Lower leg skin (tissue), 4 donors: Measurements from ENCODE around the gene HMCES. TPM values are rescaled to one million over a fixed set of nuclear protein-coding genes. Genes with fewer than 3 reads are reported as not detected.
A peak's percentile ranks its signal among the peaks of the same experiment; 100 is the strongest.

ENCODE experiments used
- DNase-seq, 2 donors: peaks; one replicate each; pipeline ENCODE4 v3.0.0-alpha.2; 2019; ENCODE audit warnings: low spot score in 2 of 2
- H3K4me3 ChIP-seq: fragments of 200-600 bp; sonication (generic); 2 replicates; pipeline ENCODE4 v1.5.1; 2017; ENCODE audit warnings: mild to moderate bottlenecking, low read depth; ENCODE audit not compliant: poor library complexity, severe bottlenecking
- POLR2A ChIP-seq, 2 donors: fragments of 450-650 bp; IDR thresholded peaks; one replicate each; pipeline ENCODE4 v1.6.1; 2016 to 2017; ENCODE audit warnings: antibody characterized with exemption in 2 of 2, mild to moderate bottlenecking in 1 of 2, moderate library complexity in 1 of 2
- WGBS, 2 donors: methylation state at CpG; one replicate each; pipeline ENCODE4 v1.1.5; 2018; 5-methylcytosine and 5-hydroxymethylcytosine counted together
- intact Hi-C: fragments of 100-400 bp; cut with DNase I; formaldehyde crosslinking; loops from one replicate; pipeline ENCODE4 v1.15.0; 2023; ENCODE audit warnings: low total_unique reads
- total RNA-seq, 4 donors: library from RNA; depleted of rRNA; stranded (reverse); fragments of >200 nt; gene quantifications; one replicate each; pipeline ENCODE4 v1.1.0, GENCODE V29; 2016
- TF ChIP-seq, protein P1 (sequence below), 3 donors: fragments of 450-650 bp; IDR thresholded peaks; one replicate each; pipeline ENCODE4 v1.5.1; 2016; ENCODE audit warnings: antibody characterized with exemption in 3 of 3, mild to moderate bottlenecking in 3 of 3, moderate library complexity in 2 of 3

HMCES gene, protein sequence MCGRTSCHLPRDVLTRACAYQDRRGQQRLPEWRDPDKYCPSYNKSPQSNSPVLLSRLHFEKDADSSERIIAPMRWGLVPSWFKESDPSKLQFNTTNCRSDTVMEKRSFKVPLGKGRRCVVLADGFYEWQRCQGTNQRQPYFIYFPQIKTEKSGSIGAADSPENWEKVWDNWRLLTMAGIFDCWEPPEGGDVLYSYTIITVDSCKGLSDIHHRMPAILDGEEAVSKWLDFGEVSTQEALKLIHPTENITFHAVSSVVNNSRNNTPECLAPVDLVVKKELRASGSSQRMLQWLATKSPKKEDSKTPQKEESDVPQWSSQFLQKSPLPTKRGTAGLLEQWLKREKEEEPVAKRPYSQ
- total RNA-seq = 10 to 100 TPM; 25.2 to 34.9 (median 34.4) TPM

DNA sequence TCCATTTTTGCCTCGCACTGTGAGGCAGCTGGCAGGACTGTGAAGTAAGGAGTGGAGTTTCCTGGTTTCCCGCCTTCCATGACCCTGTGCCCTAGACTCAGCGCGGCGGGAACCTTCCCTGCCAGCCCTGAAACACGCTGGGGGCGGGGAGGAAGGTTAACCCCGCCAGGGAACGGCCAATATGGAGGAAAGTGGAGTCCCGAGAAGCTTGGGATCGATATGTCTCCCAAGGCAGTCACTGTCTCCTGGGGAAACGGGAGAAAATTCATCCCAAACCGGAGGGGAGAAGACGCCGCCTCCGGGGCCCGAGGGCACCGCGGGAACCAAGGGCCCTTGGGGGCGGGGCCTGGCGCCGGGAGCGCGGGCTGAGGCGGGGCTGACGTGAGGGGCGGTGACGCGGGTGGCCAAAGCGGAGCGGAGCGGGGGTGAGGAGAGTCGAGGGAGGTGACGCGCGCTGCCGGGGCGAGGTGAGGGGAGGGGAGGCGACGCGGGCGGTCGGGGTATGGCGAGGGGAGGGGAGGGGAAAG lies at the start of gene HMCES:
HMCES (plus strand) TSS at position 432 of the 527 bp plus-strand sequence. CDS start 863 bp downstream, outside the sequence.
- intact Hi-C loops = no loop called here
- peak; percentile 87 to 98 for DNase-seq
- no peak for TF ChIP-seq POLR2A (IDR thresholded peaks at IDR 0.05)
- TF ChIP-seq, protein P1, sequence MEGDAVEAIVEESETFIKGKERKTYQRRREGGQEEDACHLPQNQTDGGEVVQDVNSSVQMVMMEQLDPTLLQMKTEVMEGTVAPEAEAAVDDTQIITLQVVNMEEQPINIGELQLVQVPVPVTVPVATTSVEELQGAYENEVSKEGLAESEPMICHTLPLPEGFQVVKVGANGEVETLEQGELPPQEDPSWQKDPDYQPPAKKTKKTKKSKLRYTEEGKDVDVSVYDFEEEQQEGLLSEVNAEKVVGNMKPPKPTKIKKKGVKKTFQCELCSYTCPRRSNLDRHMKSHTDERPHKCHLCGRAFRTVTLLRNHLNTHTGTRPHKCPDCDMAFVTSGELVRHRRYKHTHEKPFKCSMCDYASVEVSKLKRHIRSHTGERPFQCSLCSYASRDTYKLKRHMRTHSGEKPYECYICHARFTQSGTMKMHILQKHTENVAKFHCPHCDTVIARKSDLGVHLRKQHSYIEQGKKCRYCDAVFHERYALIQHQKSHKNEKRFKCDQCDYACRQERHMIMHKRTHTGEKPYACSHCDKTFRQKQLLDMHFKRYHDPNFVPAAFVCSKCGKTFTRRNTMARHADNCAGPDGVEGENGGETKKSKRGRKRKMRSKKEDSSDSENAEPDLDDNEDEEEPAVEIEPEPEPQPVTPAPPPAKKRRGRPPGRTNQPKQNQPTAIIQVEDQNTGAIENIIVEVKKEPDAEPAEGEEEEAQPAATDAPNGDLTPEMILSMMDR (IDR thresholded peaks at IDR 0.05) = no peak
- H3K4me3 ChIP-seq = peak within 1 kb of the TSS; percentile 85
- WGBS, 2 donors = 1% methylated on average over 36 to 44 of the region's 44 CpGs

DNA sequence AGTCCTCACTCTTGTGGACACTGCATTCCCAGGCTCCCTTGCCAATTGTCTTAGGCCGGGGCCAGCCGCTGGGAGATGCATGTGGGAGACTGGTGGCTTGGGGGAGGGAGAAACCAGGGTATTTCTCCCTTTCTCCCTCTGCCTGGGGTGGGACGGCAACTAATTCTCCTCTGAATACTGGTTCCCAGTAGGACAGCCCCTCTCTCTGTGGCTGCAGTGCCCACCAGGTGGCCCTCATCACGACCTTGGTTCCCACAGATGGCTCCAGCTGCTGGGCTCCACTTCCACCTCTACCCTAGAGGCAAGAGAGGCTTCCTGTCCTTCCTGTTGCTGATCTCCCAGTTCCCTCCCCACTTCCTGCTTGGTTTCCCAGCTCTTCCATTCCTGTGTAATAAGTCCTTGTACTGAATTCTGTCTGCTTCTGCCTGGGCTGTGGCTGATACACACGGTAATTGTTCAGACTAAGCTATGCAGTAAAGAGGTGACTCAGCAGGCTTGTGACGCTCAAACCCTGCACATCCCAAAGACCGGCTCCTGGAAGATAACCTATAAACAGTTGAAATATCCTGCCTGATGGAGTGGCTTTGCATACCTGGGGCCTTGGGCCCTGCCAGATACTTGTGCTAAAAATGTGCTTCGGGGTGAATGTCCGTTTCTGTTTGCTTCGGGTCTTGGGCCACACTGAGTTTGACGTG lies 49.6 kb upstream of the HMCES start:
- WGBS, 2 donors = 59 to 71% methylated on average over 11 of the region's 11 CpGs
- DNase-seq = no peak
- intact Hi-C loops = no loop called here
- H3K4me3 ChIP-seq = no peak overlapping the region
- TF ChIP-seq, protein P1 (IDR thresholded peaks at IDR 0.05) = no peak
- TF ChIP-seq POLR2A (IDR thresholded peaks at IDR 0.05) = no peak

- WGBS, 2 donors = 30 to 32% methylated on average over 7 of the region's 7 CpGs
These were observed 48.2 kb upstream of the HMCES start for GRCh38 chr3:129230311-129231019.

GRCh38 chr3:129231331-129232119 lies 47.1 kb upstream of the HMCES start:
- DNase-seq = no peak
- WGBS, 2 donors = 83 to 87% methylated on average over 10 of the region's 10 CpGs
- intact Hi-C loops = no loop called here
- TF ChIP-seq, protein P1 (IDR thresholded peaks at IDR 0.05) = no peak
- TF ChIP-seq POLR2A (IDR thresholded peaks at IDR 0.05) = no peak
- no peak overlapping the region for H3K4me3 ChIP-seq

More at GRCh38 chr3:129230311-129231019, 48.2 kb upstream of the HMCES start:
- TF ChIP-seq POLR2A (IDR thresholded peaks at IDR 0.05) = no peak
- TF ChIP-seq, protein P1 (IDR thresholded peaks at IDR 0.05) = no peak
- H3K4me3 ChIP-seq = no peak overlapping the region
- intact Hi-C loops = no loop called here
- no peak for DNase-seq

DNA sequence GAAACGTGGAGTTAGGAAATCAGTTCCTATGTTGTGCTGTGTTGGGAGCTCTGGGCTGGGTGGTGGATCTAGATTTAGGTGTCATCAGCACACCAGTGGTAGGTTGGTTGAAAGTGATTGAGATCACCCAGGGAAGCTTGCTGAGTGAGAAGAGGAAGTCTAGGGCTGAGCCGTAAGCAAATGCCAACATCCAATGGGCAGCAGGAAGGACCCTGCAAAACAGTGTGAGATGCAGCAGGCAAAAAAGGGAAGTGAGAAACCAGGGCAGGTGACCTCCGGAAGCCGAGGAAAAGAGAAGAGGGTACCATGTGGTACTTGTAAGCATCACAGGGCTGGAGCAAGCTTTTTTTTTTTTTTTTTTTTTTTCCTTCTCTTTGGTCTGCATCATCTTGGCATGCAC lies 45.1 kb upstream of the HMCES start:
- WGBS, 2 donors = 61 to 69% methylated on average over 4 of the region's 4 CpGs
- TF ChIP-seq POLR2A (IDR thresholded peaks at IDR 0.05) = no peak
- TF ChIP-seq, protein P1 (IDR thresholded peaks at IDR 0.05) = no peak
- H3K4me3 ChIP-seq = no peak overlapping the region
- peak in 1 of 2 donors; percentile 66 for DNase-seq
- intact Hi-C loops = no loop called here
